Measurements from ENCODE around the gene NARS2.
"Not testable (repeated sequence)": the region's sequence is repeated elsewhere in the genome, so short reads cannot be mapped to it uniquely, and the experiment has no call there.

The NARS2 gene, protein sequence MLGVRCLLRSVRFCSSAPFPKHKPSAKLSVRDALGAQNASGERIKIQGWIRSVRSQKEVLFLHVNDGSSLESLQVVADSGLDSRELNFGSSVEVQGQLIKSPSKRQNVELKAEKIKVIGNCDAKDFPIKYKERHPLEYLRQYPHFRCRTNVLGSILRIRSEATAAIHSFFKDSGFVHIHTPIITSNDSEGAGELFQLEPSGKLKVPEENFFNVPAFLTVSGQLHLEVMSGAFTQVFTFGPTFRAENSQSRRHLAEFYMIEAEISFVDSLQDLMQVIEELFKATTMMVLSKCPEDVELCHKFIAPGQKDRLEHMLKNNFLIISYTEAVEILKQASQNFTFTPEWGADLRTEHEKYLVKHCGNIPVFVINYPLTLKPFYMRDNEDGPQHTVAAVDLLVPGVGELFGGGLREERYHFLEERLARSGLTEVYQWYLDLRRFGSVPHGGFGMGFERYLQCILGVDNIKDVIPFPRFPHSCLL

DNA sequence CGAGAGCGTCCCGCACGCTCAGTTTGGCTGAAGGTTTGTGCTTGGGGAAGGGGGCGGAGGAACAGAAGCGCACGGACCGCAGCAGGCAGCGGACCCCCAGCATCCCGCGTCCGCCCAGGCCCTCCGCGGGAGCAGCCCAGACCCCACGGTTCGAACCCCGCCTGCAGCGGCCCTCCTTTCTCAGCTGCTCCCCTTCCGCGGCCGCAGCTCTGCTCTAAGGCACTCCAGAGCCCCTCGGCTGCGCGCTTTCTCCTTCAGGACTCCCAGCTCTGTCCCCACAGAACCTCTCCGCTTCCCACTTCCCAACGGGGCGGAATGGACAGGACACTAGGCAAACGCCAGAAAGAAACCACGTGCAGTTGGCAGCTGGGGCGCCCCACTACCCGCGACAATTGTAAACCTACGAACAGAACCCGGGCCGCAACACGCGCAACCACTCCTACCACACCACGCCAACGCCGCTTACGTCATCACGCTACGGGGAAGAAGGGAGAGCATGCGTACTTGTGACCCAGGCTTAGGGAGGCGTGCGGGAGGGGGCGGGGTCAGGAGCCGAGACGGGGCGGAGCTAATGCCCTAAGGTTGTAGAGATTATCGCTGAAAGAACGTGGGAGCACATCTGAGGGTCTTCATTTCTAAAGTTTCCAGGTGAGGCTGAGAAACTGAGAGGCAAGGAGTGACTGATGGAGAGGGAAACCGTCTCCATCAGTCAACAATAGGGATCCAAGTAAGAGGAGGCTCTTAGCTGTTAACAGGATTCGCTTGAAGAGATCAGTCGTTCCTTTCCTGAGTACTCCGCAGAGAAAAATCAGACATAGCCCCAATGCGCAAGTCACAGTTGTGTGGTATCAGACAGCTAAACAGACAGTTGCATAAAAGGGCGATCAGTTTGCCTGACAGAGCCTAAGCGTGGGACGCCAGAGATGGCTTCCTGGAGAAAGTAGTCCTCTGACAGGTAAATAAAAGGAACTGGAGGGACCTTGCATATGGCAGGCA is at the start of gene NARS2:
Gene NARS2, minus strand, starts transcription at position 479 of the 996 bp plus-strand sequence. Its CDS starts 376 bp downstream, at position 103.
- peak; percentile 83 to 87 for DNase-seq

DNA sequence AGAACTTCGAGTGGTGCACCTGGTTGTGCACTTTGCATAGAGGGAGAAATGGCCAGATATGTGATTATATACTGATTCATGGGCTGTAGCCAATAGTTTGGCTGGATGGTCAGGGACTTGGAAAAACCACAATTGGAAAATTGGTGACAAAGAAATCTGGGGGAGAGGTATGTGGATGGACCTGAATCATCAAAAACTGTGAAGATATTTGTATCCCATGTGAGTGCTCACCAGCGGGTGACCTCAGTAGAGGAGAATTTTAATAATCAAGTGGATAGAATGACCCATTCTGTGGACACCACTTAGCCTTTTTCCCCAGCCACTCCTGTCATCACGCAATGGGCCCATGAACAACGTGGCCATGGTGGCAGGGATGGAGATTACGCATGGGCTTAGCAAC is 48.0 kb upstream of the NARS2 start:
- DNase-seq, result no peak

DNA sequence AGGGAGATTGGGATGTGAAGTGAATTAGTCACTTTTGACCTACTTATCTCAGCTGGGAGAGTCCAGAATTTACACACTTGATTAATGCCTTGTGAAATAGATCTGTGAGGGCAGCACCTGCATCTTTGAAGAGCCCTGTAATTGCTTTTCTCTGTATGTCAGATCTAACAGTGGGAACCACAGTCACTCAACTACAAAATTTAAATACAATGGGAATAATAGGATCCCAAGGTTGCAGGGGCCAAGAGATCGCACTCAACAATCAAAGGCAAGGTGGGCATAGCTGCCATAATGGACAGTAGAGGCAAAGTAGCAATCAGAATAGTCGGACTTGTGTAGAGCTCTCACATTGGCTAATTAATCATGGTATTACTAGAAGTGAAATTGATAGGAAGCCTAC is 45.5 kb upstream of the NARS2 start:
- DNase-seq, result no peak

DNA sequence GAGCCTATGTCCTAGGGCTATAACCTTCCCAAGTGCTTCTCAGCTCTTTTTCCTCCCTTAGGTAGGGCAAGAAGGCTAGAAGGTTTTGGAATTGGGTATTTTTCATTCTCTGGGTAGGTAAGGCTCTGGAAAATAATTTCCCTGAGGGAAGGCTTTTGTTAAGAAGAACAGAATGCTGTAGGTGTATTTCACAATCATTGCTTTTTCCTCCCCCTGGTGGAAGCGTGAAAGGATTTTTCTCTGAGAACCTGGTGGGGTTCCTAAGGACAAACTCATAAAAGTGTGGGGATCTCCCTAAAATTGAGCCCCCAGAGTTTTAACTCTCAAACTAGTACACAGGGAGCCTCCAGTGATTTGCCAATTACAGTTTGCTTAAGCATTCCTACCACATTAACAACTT is 41.1 kb upstream of the NARS2 start:
- no peak for DNase-seq

DNA sequence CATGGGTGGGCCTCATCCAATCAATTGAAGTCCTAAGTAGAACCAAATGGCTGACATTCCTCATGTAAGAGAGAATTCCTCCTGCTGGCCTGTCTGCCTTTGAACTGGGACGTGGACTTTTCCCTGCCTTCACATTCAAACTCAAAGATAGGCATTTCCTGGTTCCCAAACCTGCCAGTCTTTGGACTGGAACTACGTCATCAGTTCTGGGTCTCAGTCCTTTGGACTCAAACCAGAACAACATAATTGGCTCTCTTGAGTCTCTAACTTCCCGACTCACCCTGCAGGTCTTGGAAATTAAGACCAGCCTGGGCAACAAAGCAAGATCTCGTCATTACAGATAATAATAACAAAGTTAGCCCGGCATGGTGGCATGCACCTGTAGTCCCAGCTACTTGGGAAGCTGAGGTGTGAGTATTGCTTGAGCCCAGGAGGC is 38.7 kb upstream of the NARS2 start:
- DNase-seq, result no peak

DNA sequence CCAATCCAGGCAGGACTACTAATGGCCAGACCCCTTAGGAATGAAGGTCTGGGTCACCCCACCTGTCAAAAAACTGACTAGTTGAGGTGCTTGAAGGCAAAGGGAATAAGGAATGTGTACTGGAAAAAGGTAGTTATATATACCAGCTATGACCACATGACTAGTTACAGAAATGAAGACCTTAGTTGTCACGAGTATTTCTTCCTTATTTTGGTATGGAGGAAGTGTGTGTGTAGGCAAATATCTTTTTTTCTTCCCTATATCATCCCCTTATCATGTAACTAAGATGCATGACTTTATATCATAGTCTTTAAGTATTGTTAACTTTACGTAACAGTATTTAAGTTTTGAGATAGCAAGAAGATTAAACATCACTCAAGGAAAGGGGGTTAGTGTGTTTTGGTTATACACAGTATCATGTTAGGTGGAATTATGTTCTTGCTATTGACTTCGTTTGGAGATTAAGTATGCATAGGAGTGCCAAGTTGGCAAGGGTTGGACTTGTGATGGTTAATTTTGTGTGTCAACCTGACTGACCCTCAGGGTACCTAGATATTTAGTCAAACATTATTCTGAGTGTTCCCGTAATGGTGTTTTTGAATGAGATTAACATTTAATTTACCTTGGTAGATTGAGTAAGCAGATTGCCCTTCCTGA is 38.2 kb upstream of the NARS2 start:
- DNase-seq, result no peak

DNA sequence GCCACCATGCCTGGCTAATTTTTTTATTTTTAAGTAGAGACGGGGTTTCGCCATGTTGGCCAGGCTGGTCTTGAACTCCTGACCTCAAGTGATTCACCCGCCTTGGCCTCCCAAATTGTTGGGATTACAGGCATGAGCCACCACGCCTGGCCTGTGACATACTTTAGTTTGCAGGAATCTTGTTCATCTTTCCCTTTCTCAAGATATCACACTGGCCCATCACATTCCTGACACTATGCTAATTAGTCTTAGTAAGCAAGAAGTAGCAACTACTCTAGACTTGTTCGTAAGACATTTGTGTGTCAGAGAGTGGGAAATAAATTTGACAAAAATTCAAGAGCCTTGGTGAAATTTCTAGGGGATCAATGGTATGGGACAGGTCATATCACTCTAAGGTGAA is 34.7 kb upstream of the NARS2 start:
- DNase-seq, result not testable (repeated sequence)

DNA sequence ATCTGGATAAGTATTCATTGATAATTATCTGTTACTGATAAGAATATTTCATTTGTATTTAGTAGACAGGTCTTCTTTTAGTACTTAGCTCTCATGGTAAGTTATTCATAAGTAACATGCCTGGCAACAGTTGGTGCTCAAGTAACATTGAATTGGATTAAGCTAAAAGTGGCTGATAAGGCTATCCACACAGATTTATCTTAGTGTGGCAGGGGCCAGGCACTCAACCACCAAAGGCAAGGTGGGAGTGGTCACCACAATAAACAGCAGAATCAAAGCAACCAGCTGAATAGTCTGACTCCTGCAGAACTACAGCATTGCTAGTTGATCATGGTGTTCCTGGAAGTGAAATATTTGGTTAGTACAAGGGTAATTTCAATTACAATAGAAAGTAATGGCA is 33.0 kb upstream of the NARS2 start:
- DNase-seq, result no peak

DNA sequence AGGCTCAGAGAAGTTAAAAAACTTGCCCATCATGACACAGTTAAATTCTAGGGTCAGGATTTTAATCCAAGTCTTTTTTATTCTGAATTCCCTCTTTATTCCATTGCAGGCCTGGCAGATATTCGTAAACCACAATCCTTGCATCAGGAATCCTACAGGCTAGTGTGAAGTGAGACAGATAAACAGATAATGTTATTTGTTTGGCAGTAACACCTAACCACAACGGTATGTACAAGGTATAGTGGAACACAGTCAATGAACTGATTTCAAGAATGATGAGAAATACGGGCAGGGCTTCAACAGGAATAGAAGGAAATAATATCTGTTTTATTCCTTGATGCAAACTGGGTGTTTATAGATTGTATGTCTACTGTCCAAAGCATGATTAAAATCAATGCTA is 32.0 kb upstream of the NARS2 start:
- no peak for DNase-seq

DNA sequence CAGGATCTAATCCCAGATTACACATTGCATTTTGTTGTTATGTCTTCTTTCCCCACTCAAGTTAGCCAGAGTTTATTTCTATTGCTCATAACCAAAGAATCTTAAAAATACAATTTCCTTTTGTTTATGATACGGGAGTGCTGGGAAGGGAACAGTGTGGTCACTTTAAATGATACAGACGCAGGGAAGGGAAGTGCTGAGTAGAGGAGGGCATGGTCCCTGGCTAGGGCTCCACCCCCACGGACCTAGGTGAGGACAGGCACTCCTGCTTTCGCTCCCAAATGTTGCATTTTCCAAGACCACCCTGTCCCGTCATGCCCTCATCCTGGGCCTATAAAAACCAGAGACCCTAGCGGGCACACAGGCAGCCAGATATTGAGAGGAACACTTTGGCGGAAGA is 30.6 kb upstream of the NARS2 start:
- DNase-seq, result no peak

DNA sequence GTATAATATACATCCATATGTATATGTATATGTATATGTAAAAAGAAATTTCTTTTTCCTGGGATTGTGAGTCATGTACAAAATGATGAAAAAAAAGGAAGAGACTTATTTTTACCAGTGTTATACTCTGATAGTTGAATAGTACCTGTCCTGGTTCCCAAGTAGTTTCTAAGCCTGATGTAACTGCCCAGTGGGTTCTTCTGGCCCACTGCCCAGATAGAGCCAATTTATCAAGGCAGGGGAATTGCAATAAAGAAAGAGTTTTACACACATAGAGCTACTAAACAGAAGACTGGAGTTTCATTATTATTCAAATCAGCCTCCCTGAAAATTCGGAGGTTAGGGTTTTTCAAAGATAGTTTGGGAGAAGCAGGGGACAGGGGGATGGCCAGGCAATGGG is 29.1 kb upstream of the NARS2 start:
- no peak for DNase-seq

DNA sequence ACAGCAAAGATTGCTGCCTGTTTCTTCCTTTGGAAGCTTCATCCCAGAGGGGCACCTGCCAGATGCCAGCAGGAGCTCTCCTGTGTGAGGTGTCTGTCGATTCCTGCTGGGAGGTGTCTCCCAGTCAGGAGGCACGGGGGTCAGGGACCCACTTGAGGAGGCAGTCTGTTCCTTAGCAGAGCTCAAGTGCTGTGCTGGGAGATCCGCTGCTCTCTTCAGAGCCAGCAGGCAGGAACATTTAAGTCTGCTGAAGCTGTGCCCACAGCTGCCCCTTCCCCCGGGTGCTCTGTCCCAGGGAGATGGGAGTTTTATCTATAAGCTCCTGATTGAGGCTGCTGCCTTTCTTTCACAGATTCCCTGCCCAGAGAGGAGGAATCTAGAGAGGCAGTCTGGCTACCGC is 28.1 kb upstream of the NARS2 start:
- not testable (repeated sequence) for DNase-seq

DNA sequence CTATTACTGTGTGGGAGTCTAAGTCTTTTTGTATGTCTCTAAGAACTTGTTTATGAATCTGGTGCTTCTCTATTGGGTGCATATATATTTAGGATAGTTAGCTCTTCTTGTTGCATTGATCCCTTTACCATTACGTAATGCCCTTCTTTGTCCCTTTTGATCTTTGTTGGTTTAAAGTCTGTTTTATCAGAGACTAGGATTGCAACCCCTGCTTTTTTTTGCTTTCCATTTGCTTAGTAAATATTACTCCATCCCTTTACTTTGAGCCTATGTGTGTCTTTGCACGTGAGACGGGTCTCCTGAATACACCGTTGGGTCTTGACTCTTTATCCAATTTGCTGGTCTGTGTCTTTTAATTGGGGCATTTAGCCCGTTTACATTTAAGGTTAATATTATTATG is 26.4 kb upstream of the NARS2 start:
- DNase-seq, result not testable (repeated sequence)

DNA sequence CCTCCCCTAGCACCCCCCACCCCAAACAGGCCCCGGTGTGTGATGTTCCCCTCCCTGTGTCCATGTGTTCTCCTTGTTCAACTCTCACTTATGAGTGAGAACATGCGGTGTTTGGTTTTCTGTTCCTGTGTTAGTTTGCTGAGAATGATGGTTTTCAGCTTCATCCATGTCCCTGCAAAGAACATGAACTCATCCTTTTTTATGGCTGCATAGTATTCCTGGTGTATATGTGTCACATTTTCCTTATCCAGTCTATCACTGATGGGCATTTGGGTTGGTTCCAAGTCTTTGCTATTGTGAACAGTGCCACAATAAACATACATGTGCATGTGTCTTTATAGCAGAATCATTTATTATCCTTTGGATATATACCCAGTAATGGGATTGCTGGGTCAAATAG is 22.9 kb upstream of the NARS2 start:
- DNase-seq, result not testable (repeated sequence)

DNA sequence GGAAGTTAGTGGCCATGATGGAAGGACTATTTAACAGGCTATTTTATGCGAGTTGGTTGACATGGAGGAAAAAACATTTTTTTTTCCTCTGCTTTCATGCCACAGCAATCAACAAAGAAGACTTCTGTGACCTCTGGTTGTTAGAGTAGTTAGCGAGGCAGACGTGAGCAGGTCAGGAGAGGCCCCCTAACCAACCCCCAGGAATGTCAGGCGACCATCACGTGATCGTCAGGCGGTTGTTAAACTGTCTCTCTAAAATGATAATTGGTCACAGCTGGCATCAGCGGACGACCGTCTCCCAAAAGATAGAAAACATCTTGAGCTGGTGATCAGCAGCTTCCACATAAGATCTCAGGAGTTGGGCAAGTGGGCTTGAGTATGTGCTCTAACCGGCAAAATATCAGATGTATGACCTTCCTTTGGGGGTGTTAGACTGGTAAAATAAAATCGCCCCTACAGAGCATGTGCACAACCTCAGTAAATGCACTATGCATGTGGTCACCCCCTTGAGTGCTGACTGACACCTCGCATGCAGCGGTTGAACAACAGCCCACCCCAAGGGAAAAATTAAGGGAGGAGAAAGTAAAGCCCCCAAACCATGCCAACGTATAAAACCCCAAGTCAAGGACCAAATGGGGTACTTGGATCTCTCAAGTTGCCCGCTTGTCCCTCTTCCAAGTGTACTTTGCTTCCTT is 20.9 kb upstream of the NARS2 start:
- no peak for DNase-seq

DNA sequence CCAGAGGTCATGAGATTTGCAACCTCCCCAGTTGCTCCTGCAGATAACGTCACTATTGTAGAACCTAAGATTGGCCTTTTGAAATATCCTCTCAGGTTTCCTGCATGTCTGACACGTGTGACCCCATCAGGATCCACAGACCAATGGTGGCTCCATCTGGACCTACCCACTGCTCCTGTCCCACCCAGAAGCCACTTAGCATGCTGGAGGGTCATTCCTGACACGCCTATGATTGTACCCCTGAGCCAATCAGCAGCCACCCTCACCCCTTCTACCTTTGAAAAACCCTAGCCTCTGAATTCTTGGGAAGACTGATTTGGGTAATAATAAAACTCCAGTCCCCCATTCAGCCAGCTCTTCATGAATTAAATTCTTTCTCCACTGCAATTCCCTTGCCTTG is 20.1 kb upstream of the NARS2 start:
- DNase-seq, result no peak

DNA sequence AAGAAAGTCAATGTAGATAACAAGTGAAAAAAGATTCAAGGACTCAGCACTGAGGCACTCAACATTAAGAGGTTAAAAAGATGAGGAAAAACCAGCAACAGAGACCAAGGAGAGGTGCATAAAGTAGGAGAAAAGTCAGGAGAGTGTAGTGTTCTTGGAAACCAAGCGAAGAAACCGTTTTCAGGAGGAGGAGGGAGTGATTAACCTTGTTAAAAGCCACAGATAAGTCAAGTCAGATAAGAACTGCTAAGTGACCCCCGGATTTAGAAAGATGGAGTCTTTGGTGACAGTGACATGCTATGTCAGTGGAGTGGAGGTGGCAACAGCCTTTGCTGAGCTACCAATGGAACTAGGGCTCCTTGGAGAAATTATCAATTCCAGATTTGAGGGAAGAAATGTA is 13.9 kb upstream of the NARS2 start:
- DNase-seq, result no peak

DNA sequence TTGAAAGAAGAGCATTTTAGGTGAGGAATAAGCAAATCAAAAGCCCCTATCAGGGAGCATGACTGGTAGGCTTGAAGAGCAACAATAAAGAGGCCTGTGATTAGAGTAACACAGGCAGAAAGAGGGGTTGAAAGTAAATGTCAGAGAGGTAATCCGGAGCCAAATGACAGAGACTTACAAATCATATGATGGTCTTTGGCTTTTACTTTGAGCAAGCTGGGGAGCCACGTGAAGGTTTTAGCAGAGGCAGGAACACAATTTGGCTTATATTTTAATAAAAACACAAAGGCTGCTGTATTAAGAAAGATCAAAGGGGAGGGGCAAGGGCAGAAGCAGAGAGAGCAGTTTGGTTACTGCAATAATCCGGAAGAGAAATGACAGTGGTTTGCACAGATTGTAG is 12.8 kb upstream of the NARS2 start:
- no peak for DNase-seq

DNA sequence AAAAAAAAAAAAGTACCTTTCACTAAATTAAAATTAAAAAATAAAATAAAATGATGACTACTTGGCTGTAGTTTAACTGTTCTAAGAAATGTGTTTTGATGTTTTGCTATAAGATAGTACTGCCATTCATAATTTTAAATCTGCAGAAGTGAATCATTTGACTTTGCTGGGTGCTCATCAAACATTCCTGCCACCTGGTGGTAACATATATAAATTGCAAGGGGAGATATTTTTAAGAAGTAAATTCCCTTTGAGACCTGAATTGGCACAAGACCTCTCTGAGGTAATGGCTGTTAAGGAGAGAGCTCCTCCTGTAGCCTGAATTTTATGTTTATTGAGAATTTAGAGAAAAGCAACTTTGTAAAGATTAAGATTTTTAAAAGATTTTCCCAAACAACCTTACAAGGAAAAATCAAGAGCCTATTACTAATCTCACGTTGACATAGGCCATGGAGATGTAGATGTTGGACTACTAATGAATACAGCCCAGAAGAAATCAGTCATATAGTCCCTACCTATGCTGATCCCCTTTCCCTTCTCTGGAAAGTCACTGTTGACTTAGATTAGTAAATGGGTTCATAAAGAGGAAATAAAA is 11.9 kb upstream of the NARS2 start:
- no peak for DNase-seq

DNA sequence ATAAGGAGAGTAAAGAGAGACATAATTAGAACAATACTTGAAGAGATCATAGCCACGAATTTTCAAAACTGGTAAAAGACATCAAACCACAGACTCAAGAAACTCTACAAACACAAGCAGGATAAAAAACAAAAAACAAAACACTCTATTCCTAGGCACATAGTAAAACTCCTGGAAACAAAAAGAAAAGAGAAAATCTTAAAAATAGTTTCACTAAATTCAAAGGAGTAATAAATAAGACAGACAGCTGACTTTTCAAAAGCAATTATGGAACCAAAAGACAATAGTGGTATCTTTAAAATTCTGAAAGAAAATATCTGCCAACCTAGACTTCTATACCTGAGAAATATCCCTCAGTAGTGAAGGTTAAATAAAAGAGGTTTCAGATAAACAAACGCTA is 9.2 kb upstream of the NARS2 start:
- DNase-seq, result no peak

DNA sequence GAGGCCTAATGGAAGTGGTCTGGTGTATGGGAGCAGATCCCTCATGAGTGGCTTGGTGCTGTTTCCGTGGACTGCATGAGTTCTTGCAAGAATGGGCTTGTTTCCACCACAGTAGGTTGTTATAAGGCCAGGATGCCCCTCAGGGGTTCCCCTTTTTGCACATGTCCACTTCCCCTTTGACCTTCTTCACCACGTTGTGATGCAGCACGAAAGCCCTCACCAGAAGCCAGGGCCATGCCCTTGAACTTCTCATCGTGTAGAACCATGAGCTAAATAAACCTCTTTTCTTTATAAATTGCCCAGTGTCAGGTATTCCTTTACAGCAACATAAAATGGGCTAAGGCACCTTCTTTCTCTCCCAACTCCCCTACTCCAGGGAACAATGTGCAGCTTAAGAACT is 2.8 kb upstream of the NARS2 start:
- no peak for DNase-seq

DNA sequence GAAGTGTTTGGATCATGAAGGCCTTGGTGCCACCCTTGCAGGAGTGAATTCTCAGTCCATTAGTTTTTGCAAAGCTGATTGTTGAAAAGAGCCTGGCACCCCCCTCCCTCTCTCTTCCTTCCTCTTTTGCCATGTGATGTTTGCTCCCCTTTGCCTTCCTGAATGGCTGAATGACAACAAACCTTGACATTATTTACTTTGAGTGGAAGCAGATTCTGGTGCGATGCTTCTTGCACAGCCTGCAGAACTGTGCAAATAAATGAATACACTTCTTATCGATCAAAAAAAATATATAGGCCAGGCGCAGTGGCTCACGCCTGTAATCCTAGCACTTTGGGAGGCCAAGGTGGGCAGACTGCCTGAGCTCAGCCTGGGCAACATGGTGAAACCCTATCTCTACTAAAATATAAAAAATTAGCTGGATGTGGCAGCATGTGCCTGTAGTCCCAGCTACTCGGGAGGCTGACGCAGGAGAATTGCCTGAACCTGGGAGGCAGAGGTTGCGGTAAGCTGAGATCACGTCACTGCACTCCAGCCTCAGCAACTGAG is 2.0 kb upstream of the NARS2 start:
- no peak for DNase-seq

All from cerebellar nuclear complex (tissue), 1 donor.